ENCODE data around the gene CDHR3. TPM values are rescaled to one million over a fixed set of nuclear protein-coding genes. Genes with fewer than 3 reads are reported as not detected.

The CDHR3 gene
- total and polyA plus RNA-seq, 2 of the 8 experiments (the other 6 are each of a cell fraction or from before 2014, with no cell fraction given), result 6.4 to 6.8 TPM

GRCh38 chr7:106057962-106058927, 95.2 kb downstream of the CDHR3 start (continued):
- TF ChIP-seq SUZ12 (IDR thresholded peaks at IDR 0.05; ENCODE audit: low read length), result no peak
- TF ChIP-seq CHD1 (IDR thresholded peaks at IDR 0.05; ENCODE audit: low read depth, low read length), result no peak
- no peak for TF ChIP-seq SIX5 (IDR thresholded peaks at IDR 0.05; ENCODE audit: low read depth, low read length)
- TF ChIP-seq RBBP5 (IDR thresholded peaks at IDR 0.05; ENCODE audit: borderline replicate concordance, low read depth, low read length), result no peak
- no peak for TF ChIP-seq CREB1 (IDR thresholded peaks at IDR 0.05)
- no peak for TF ChIP-seq MAFK (IDR thresholded peaks at IDR 0.05; ENCODE audit: low read depth, low read length)
